ENCODE results near the gene DKK3.

DKK3 gene

GRCh38 chr11:11988681-11989261 lies 19.7 kb downstream of the DKK3 start:
- DNase-seq (ENCODE audit: low read depth), result no peak
- no peak overlapping the region for H3K4me3 ChIP-seq (ENCODE audit: low read depth, low read length)
- in situ Hi-C loops (cut with HindIII; ENCODE audit: low sequenced_read_pairs), result no loop called here
- TF ChIP-seq CTCF (IDR thresholded peaks at IDR 0.05; ENCODE audit: low read depth, low read length, missing control alignments), result peak; percentile 22

DNA sequence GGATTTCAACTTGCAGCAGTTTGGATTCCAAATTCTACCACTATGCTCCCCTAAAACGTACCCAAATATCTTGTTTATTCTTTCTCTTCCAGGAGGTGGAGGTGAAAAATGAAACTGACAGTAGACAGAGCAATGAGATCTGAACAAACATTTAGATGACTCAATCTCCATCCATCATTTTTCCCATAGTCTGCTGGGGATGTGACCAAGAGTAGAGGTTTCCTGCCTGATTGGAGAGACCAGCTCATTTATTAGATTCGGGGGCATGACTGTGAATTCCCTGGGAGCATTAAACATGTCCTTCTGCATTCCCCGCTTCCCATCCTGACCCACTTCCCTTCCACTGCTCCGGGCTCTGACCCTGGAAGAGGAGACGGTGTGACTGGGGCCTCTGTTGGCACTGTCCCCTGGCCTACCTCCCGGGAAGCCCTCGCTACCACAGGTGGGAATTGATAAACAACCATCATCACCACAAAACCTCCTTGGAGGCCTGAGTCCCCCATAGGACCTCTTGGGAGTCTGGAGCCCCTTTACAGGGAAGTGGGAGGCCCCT lies 20.3 kb downstream of the DKK3 start:
- no peak for TF ChIP-seq CTCF (IDR thresholded peaks at IDR 0.05; ENCODE audit: low read depth, low read length, missing control alignments)
- in situ Hi-C loops (cut with HindIII; ENCODE audit: low sequenced_read_pairs), result no loop called here
- no peak for DNase-seq (ENCODE audit: low read depth)
- no peak overlapping the region for H3K4me3 ChIP-seq (ENCODE audit: low read depth, low read length)

GRCh38 chr11:11987503-11988022 lies 20.9 kb downstream of the DKK3 start:
- peak; percentile 55 for TF ChIP-seq CTCF (IDR thresholded peaks at IDR 0.05; ENCODE audit: low read depth, low read length, missing control alignments)
- DNase-seq (ENCODE audit: low read depth), result no peak
- in situ Hi-C loops (cut with HindIII; ENCODE audit: low sequenced_read_pairs), result no loop called here
- H3K4me3 ChIP-seq (ENCODE audit: low read depth, low read length), result no peak overlapping the region

- TF ChIP-seq CTCF (IDR thresholded peaks at IDR 0.05; ENCODE audit: low read depth, low read length, missing control alignments), result no peak
These were observed 22.2 kb downstream of the DKK3 start for GRCh38 chr11:11985954-11986949.

GRCh38 chr11:11985016-11985715 lies 23.3 kb downstream of the DKK3 start:
- in situ Hi-C loops (cut with HindIII; ENCODE audit: low sequenced_read_pairs), result no loop called here
- H3K4me3 ChIP-seq (ENCODE audit: low read depth, low read length), result no peak overlapping the region
- TF ChIP-seq CTCF (IDR thresholded peaks at IDR 0.05; ENCODE audit: low read depth, low read length, missing control alignments), result no peak
- DNase-seq (ENCODE audit: low read depth), result no peak

More at GRCh38 chr11:11985954-11986949, 22.2 kb downstream of the DKK3 start:
- no peak overlapping the region for H3K4me3 ChIP-seq (ENCODE audit: low read depth, low read length)
- no peak for DNase-seq (ENCODE audit: low read depth)
- in situ Hi-C loops (cut with HindIII; ENCODE audit: low sequenced_read_pairs), result no loop called here

- no peak overlapping the region for H3K4me3 ChIP-seq (ENCODE audit: low read depth, low read length)
- in situ Hi-C loops (cut with HindIII; ENCODE audit: low sequenced_read_pairs), result no loop called here
- no peak for TF ChIP-seq CTCF (IDR thresholded peaks at IDR 0.05; ENCODE audit: low read depth, low read length, missing control alignments)
- no peak for DNase-seq (ENCODE audit: low read depth)
These were observed 23.9 kb downstream of the DKK3 start for GRCh38 chr11:11984563-11984962.

All from astrocyte of the cerebellum (primary cell).